ENCODE measurements around the gene MYL12B. TPM values are rescaled to one million over a fixed set of nuclear protein-coding genes. Genes with fewer than 3 reads are reported as not detected.
"Not testable (repeated sequence)": the region's sequence is repeated elsewhere in the genome, so short reads cannot be mapped to it uniquely, and the experiment has no call there.

Gene MYL12B
- polyA plus RNA-seq, 3 donors from 2014 or later, result 1,023 to 1,314 (median 1,183) TPM

DNA sequence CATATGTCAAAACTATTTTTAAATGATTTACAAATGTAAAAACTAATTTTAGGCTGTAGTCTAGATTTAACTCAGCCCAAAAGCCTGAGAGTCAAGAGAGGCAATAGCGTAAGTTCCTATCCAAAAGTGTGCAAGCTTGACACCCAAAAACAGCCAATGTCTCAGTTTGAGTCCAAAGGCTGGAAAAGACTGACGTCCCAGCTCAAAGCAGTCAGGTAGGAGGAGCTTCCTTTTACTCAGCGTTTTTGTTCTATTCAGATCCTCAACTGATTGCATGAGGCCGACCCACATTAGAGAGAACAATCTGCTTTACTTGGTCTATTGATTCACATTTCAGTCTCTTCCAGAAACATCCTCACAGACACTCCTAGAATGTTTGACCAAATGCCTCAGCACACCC is 51.8 kb downstream of the MYL12B start:
- H3K4me1 Mint-ChIP-seq, result no peaks in the 10 kb centered on the region
- H3K9me3 Mint-ChIP-seq, result peaks cover 0 to 3% (median 0%) of the 10 kb centered on the region in 6 donors
- H3K27ac Mint-ChIP-seq, result no peak overlapping the region
- peaks cover 2 to 3% (median 3%) of the 10 kb centered on the region in 3 donors for H3K27me3 Mint-ChIP-seq (ENCODE audit: low read depth in 3 of 3)
- no peak overlapping the region for H3K4me3 Mint-ChIP-seq
- H3K36me3 Mint-ChIP-seq, result no peaks in the 10 kb centered on the region
- no peak for DNase-seq

GRCh38 chr18:3315344-3315743 is 53.4 kb downstream of the MYL12B start:
- H3K9me3 Mint-ChIP-seq; H3K27me3 Mint-ChIP-seq (ENCODE audit: low read depth in 3 of 3); H3K36me3 Mint-ChIP-seq; H3K27ac Mint-ChIP-seq; H3K4me1 Mint-ChIP-seq; DNase-seq; H3K4me3 Mint-ChIP-seq: not testable (repeated sequence)

DNA sequence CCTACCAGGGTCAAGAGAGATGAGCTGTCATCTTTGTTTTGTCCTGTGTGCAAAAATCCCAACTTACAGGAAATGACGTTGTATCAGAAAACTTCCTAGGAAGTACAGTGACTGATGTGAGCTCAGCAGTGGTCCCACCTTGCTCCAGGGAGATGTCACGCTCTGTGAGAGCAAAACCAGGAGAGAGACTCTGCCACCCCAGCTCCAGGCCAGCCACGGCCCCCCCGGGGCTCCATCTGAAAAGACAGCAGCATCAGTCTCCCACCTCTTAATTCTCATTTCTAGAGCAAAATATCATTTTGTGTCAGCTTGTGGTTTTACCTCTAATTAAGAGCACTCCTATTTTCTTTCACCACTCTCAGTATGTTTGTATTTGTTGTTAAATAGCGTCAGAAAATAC is 57.5 kb downstream of the MYL12B start:
- Mint-ChIP-seq H3K27me3 (ENCODE audit: low read depth in 3 of 3) (peaks cover 0 to 8% (median 3%) of the 10 kb centered on the region in 3 donors), H3K9me3 (peaks cover 0 to 3% (median 0%) of the 10 kb centered on the region in 6 donors), H3K27ac (no peak overlapping the region), H3K36me3 (no peaks in the 10 kb centered on the region), H3K4me1 (no peaks in the 10 kb centered on the region), H3K4me3 (no peak overlapping the region)
- DNase-seq, result no peak

DNA sequence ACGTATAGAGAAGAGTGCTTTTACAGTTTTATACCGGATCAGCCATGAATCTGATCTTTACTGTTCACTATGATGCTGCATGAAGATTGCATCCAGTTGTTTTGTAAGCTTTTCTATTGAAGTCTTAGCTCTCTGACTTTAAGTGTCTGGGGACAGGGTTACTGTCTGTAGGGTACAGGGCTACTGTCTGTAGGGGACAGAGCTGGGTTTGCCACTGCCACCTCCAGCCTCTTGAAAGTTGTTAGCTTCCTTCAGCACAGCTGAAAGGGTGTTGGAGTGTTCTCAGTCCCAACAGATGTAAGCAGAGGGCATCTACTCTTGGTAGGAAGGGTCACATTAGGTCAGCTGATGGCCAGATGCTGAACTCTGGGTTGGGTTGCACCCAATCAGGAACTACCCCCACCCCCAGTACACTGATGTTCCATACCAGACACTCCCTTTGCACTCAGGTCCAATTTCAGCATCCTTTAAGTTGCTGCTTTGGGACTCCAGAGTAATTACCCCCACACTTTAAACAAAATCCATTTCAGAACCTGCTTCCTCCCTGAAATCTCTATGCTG is 58.0 kb downstream of the MYL12B start:
- Mint-ChIP-seq H3K27ac (no peak overlapping the region), H3K4me3 (no peak overlapping the region), H3K36me3 (no peaks in the 10 kb centered on the region), H3K9me3 (peaks cover 0 to 3% (median 0%) of the 10 kb centered on the region in 6 donors), H3K4me1 (no peaks in the 10 kb centered on the region), H3K27me3 (ENCODE audit: low read depth in 3 of 3) (peaks cover 0 to 8% (median 3%) of the 10 kb centered on the region in 3 donors)
- DNase-seq, result no peak

- Mint-ChIP-seq H3K27ac (no peak overlapping the region), H3K4me1 (no peaks in the 10 kb centered on the region)
These were observed 59.3 kb downstream of the MYL12B start for GRCh38 chr18:3321133-3321812.

DNA sequence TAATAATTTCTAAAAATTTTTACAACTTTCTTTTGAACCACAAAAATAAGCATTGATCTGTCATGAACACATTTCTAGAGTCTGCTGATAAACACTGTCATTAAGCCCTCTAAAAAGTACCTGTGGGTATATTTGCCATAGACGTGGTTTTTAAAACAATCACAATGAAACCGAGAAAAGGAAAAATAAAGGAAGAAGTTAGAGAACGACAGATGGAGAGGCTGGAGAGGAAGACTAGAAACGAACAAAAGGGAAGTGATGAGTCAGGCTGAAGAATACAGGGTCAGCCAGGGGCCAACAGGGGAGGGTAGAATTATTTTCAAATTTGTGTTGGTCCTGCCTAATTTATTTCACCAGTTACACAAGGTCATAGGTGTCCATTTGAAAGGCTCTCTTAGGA is 62.0 kb downstream of the MYL12B start:
- Mint-ChIP-seq H3K27me3 (ENCODE audit: low read depth in 3 of 3) (peaks cover 2 to 5% (median 4%) of the 10 kb centered on the region in 3 donors), H3K27ac (no peak overlapping the region), H3K36me3 (no peaks in the 10 kb centered on the region), H3K9me3 (no peaks in the 10 kb centered on the region), H3K4me3 (no peak overlapping the region), H3K4me1 (no peaks in the 10 kb centered on the region)
- DNase-seq, result no peak

More at GRCh38 chr18:3321133-3321812, 59.3 kb downstream of the MYL12B start:
- no peaks in the 10 kb centered on the region for H3K36me3 Mint-ChIP-seq
- no peak for DNase-seq
- H3K9me3 Mint-ChIP-seq, result no peaks in the 10 kb centered on the region
- no peak overlapping the region for H3K4me3 Mint-ChIP-seq
- H3K27me3 Mint-ChIP-seq (ENCODE audit: low read depth in 3 of 3), result peaks cover 0 to 5% (median 5%) of the 10 kb centered on the region in 3 donors

Other genes starting within 250 kb of the MYL12B start
- 10 to 100 TPM; 17.3 to 80.1 (median 31.0) TPM for gene LPIN2, start 249.0 kb upstream of the MYL12B start, polyA plus RNA-seq
- gene MYOM1, start 42.2 kb upstream of the MYL12B start, polyA plus RNA-seq, result 1 to 10 TPM in 1 of 3 donors, under 1 TPM in 1, not detected in 1; 0.72 to 1.2 TPM
- 1,000 to 10,000 TPM; 2,810 to 4,711 (median 3,144) TPM for gene MYL12A, start 14.3 kb upstream of the MYL12B start, polyA plus RNA-seq
- gene TGIF1, start 188.0 kb downstream of the MYL12B start, polyA plus RNA-seq, result 10 to 100 TPM; 16.0 to 31.7 (median 18.3) TPM